Measurements from ENCODE around the gene CHCHD10. TPM values are rescaled to one million over a fixed set of nuclear protein-coding genes. Genes with fewer than 3 reads are reported as not detected.
"Not testable (repeated sequence)": the region's sequence is repeated elsewhere in the genome, so short reads cannot be mapped to it uniquely, and the experiment has no call there.

CHCHD10 gene
- total RNA-seq, 1 donor from 2014 or later, result 17.1 TPM

DNA sequence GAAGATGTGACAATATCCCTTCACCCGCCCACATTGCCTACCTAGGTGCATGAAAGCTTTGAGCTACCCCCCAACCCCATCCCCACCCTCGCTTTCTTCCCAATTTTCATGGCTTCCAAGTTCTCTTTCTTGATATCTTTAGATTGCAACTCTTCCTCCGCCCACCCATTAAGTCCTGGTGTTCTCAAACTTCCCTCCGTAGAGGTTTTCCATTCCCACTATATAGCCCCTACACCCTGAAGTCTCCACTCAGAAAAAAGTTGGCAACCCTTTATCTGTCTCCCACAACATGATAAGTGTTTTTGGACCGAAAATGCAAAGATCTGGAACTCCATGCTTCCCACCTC, 17.4 kb downstream of the CHCHD10 start:
- no peak for DNase-seq

DNA sequence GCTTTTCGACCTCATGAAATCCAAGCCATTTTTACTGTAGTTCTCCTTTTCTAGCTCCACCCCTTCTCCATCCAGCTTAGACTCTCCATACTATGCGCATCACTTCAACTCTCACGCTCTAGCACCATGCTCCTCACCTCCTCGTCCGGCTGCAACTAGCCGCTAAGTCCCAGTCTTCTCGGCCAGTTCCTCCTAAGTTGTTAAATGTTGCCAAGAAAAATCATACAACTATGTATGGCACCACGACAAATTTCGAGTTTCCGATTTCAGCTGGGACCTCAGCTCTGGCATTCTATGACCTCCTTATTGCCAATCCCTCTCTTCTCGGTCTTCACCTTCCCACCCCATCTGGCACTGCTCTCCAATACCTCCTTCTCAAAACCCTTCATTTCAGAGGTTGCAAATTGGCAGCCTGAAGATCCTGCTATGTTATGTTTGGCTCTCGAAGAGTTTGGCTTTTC, 17.9 kb downstream of the CHCHD10 start:
- no peak for DNase-seq

- DNase-seq, result no peak
These were observed 22.0 kb downstream of the CHCHD10 start for GRCh38 chr22:23745791-23746190.

DNA sequence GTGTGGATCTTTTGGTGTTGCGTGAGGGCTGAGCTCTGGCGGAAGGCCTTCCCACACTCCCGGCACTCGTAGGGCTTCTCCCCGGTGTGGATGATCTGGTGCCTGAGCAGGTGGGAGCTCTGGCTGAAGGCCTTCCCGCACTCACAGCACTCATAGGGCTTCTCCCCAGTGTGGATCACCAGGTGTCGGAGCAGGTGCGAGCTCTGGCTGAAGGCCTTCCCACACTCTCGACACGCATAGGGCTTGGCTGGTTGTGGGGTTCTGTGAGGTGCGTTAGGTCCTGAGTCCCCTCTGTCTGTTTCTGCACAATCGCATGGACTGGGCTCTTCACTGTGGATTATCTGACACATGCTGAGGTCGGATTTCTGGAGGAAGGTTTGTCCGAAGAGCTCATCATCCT, 23.3 kb downstream of the CHCHD10 start:
- no peak for DNase-seq

DNA sequence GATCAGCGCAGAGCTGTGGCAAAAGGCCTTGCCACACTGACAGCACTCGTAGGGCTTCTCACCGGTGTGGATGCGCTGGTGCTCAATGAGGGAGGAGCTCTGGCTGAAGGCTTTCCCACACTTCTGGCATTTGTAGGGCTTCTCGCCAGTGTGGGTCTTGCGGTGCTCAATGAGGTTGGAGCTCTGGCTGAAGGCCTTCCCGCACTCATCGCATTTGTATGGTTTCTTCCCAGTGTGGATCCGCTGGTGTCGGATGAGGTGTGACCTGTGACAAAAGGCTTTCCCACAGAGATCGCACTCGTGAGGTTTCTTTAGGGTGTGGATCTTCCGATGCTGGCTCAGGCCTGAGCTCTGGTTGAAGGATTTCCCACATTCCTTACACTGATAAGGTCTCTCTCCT, 23.8 kb downstream of the CHCHD10 start:
- DNase-seq, result no peak

GRCh38 chr22:23743303-23743705, 24.5 kb downstream of the CHCHD10 start:
- DNase-seq, result no peak

DNA sequence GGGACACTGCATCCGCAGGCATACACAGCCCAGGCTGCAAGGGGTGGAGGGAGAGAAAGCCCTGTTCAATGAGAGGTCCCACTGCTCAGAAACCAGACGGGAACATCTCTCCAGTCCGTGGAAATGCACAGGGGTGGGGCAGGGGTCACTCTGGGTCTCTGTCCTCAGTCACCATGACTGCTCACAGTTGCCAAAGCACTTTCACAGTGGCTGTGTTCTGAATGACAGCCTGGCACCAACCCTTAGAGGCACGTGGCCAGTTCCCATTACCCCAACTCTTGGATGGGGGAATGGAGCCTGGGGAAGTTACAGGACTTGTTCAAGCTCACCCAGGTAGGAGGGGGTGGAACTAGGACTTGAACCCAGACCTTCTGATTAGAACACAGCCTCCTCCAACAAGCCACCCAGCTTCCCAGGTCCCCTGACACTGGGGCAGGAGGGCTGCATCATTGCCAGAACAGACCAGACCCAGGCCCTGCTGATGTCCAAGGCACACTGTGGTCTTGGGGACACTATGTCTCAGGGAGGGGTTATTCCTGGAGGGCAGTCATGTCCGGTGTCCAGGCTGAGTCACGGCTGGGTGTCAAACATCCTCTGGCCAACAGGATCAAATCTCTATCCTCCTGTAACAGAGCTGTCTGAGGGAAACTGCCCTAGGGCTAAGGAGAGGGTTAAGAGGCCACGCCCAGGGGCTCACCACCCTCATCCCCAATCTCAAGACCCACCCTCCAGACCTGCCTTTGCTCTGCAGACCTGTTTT, 25.1 kb downstream of the CHCHD10 start:
- no peak for DNase-seq

GRCh38 chr22:23737696-23738095, 30.1 kb downstream of the CHCHD10 start:
- no peak for DNase-seq

DNA sequence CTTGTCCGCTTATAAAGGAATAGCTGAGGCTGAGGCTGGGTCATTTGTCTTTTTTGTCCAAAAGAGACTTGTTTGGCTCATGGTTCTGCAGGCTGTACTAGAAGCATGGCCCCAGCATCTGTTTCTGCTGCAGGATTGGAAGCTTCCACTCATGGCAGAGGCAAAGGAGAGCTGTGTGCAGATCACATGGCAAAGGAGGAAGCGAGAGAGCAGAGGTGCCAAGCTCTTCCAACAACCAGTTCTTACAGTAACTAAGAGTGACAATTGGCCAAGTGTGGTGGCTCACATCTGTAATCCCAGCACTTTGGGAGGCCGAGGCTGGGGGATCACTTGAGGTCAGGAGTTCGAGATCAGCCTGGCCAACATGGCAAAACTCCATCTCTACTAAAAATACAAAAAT, 39.7 kb downstream of the CHCHD10 start:
- not testable (repeated sequence) for DNase-seq

DNA sequence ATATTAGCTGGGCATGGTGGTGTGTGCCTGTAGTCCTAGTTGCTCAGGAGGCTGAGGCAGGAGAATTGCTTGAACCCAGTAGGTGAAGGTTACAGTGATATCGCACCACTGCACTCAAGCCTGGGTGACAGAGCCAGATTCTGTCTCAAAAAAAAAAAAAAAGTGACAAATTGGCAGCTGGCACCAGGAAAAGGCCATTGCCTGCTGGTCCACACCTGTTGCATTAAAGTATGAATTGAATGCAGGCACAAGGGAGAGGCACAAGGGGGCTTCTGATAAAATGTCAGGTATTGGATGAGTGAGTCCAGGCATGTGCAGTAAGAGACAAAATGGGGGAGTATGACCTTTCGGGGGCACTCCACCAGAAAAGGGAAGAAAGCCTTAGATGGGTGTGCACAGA, 45.0 kb downstream of the CHCHD10 start:
- no peak for DNase-seq

DNA sequence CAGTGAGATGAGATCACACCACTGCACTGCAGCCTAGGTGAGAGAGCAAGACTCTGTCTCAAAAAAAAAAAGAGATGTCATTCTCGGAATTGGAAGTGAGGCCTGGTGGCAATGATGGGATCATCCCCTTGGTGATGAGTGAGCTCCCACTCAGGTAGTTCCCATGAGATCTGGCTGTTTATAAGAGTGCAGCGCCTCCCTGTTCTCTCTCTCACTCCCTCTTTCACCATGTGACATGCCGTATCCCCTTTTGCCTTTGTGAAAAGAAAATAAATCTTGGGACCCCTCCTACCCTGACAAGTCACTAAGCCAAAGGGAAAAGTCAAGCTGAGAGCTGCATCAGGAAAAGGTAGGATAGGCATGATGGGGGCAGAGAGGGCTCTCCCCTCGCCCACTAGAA, 45.6 kb downstream of the CHCHD10 start:
- DNase-seq, result no peak

DNA sequence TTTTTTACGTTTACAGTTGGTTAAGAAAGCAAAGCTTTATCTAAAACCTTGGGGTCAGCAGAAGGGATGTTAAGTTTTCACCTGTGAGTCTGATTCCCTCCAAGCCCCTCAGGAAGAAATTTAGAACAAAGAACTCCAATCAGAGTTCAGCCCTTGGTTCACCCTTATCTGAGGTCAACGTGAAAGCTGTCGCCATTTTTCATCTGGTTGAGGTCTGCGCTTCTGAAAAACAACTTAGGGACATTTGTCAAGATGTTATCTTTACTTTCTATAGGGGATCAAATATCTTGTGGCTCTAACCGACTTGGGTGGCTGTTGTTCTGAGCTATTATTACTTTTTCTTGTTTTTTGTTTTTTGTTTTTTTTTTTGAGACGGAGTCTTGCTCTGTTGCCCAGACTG, 46.9 kb downstream of the CHCHD10 start:
- DNase-seq, result no peak

DNA sequence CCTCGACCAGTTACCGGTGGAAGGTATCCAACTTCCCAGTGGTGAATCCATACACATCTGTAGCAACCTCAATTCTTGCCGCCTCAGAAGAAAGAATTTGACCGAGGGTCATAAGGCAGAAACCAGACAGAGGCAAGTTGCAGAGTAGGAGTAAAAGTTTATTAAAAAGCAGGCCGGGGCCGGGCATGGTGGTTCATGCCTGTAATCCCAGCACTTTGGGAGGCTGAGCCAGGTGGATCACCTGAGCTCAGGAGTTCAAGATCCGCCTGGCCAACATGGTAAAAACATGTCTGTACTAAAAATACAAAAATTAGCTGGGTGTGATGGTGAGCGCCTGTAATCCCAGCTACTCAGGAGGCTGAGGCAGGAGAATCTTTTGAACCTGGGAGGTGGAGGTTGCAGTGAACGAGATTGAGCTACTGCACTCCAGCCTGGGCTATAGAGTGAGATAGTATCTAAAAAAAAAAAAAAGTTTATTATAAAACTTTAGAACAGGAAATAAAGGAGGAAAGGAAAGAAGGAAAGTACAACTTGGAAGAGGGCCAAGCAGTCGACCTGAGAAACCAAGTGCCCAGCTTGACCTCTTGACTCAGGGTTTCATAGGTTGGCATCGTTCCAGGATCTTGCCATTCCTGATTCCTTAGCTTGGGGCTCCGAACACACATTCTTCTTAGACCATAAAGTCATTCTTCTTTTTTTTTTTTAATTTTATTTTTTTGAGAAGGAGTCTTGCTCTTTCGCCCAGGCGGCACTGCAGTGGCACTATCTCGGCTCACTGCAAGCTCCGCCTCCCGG, 49.2 kb downstream of the CHCHD10 start:
- DNase-seq, result no peak

- DNase-seq, result peak; percentile 68
These were observed 50.7 kb downstream of the CHCHD10 start for GRCh38 chr22:23716811-23717801.

Other genes starting within 250 kb of the CHCHD10 start
- 0.39 TPM for gene IGLL1, start 187.7 kb downstream of the CHCHD10 start, total RNA-seq
- 0.39 TPM for gene DRICH1, start 135.7 kb downstream of the CHCHD10 start, total RNA-seq
- 2.7 TPM for gene RGL4, start 77.0 kb downstream of the CHCHD10 start, total RNA-seq
- 4.3 TPM for gene ZNF70, start 16.9 kb downstream of the CHCHD10 start, total RNA-seq
- not detected for gene VPREB3, start 13.5 kb downstream of the CHCHD10 start, total RNA-seq
- 0.30 TPM for gene C22orf15, start 5.0 kb downstream of the CHCHD10 start, total RNA-seq
- gene MMP11, start 4.9 kb upstream of the CHCHD10 start, total RNA-seq, result 4.9 TPM
- gene SMARCB1, start 19.0 kb upstream of the CHCHD10 start, total RNA-seq, result 24.8 TPM
- gene DERL3, start 71.0 kb upstream of the CHCHD10 start, total RNA-seq, result 0.49 TPM
- 4.2 TPM for gene SLC2A11, start 89.9 kb upstream of the CHCHD10 start, total RNA-seq
- gene MIF, start 126.4 kb upstream of the CHCHD10 start, total RNA-seq, result 69.8 TPM
- gene GSTT2B, start 193.2 kb upstream of the CHCHD10 start, total RNA-seq, result 0.89 TPM
- gene DDTL, start 198.9 kb upstream of the CHCHD10 start, total RNA-seq, result 0.20 TPM
- 51.6 TPM for gene DDT, start 206.5 kb upstream of the CHCHD10 start, total RNA-seq
- gene GSTT2, start 212.2 kb upstream of the CHCHD10 start, total RNA-seq, result not detected
- not detected for gene GSTT4, start 237.5 kb upstream of the CHCHD10 start, total RNA-seq
- 39.1 TPM for gene CABIN1, start 243.3 kb upstream of the CHCHD10 start, total RNA-seq